22Rv1 (cell line): ENCODE measurements around the gene SLC7A14.

Source experiments
- CTCF ChIP-seq: fragments of 450-650 bp; IDR thresholded peaks from 2 replicates; pipeline ENCODE4 v1.5.1; 2017; ENCODE audit warnings: mild to moderate bottlenecking
- ZFX ChIP-seq: fragments of 450-650 bp; IDR thresholded peaks from 2 replicates; pipeline ENCODE4 v1.6.1; 2017; ENCODE audit warnings: antibody characterized with exemption, borderline replicate concordance

GRCh38 chr3:170523248-170523647, 62.6 kb downstream of the SLC7A14 start:
- no peak for TF ChIP-seq CTCF
- no peak for TF ChIP-seq ZFX
